GM12801 (cell line): ENCODE measurements around the gene NHEJ1.

ENCODE experiments used
- TF ChIP-seq, protein P1 (sequence below): IDR thresholded peaks from one replicate; pipeline ENCODE4 v1.5.1; 2011; ENCODE audit warnings: control low read depth; ENCODE audit not compliant: insufficient read length; ENCODE audit errors: extremely low read depth

The NHEJ1 gene

DNA sequence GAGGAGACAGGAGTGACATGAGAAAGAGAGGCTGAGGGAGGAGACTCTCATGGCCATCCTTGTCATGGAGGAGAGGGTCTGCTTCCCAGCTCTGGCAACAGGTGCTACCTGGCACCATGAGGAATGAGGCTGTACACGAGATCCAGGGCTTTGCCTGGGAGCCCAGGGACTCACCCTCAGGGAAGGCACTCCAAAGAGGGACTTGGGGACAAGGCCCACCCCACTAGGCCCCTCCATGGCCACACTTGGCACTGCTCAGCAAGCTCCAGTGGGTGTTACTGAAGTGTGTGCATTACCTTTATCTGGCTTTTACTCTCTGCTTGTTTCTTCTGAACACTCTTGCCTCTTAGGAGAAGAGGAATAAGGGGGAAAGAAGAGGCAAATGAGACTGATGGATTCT, 122.0 kb downstream of the NHEJ1 start:
- TF ChIP-seq, protein P1, sequence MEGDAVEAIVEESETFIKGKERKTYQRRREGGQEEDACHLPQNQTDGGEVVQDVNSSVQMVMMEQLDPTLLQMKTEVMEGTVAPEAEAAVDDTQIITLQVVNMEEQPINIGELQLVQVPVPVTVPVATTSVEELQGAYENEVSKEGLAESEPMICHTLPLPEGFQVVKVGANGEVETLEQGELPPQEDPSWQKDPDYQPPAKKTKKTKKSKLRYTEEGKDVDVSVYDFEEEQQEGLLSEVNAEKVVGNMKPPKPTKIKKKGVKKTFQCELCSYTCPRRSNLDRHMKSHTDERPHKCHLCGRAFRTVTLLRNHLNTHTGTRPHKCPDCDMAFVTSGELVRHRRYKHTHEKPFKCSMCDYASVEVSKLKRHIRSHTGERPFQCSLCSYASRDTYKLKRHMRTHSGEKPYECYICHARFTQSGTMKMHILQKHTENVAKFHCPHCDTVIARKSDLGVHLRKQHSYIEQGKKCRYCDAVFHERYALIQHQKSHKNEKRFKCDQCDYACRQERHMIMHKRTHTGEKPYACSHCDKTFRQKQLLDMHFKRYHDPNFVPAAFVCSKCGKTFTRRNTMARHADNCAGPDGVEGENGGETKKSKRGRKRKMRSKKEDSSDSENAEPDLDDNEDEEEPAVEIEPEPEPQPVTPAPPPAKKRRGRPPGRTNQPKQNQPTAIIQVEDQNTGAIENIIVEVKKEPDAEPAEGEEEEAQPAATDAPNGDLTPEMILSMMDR: no peak

DNA sequence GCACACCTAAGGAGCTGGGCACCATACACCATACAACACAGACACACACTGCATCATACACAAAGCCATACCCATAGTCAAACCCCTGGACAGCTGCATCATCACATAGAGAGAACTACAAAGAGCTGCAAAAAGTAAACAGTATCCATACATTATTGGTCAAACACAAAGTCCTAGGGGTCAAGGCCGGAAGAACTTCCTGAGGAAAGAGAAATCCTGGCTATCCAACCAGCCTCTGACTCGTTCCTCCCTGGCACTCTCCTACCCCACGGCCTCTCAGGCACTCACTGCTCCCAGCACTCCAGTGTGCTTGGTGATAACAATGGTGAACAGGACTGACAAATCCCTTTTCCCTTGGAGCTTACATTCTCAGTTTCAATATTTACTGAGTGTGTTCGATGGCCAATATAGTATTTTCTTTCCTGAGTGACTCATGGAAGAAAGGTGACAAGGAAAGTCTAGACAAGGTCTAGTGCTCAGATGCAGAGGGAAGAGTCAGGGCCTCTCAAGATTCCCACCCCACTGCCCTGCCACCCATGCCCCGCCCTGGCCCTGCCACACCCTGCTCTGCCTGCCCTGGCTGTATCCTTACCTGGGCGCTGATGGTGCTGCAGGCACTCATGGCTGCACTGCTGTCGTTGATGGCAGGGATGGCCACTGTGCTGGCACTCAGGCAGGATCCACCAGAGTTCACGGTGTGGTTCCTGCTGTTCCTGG, 122.7 kb downstream of the NHEJ1 start:
- TF ChIP-seq, protein P1: no peak

DNA sequence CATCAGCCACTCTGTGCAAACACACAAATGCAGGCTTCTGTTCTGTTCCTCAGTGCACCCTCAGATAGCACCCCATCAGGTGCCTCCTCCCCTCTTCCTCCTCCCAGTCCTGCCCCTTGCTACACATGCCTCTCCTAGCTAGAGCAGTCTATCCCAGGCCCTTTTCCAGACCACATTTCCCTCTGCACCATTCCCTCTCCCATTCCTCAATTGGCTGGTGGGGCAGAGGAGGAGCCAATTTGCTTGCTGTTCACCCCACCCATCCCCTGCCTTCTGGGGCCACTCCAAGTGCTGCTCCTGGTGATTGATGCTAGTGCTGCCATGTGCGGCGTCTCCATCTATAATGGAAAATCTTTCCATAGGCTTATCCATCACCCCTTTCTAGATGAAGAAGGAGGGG, 124.7 kb downstream of the NHEJ1 start:
- TF ChIP-seq, protein P1: no peak

DNA sequence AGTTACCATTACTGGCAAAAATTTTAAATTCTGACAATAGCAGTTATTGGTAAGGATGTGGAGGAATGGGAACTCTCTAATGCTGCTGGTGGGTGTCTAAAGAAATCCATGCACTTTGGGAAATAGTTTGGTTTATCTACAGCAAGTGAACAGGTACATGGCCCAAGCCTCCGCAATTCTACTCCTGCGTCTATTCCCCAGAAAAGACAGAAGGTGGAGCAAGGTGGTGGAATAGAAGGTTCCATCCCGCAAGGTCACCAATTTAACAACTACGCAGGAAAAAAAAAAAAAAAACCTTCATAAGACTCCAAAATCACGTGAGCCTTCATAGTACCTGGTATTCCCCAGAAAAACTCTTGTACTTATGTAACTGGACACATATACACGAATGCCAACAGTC, 125.8 kb downstream of the NHEJ1 start:
- TF ChIP-seq, protein P1: no peak

DNA sequence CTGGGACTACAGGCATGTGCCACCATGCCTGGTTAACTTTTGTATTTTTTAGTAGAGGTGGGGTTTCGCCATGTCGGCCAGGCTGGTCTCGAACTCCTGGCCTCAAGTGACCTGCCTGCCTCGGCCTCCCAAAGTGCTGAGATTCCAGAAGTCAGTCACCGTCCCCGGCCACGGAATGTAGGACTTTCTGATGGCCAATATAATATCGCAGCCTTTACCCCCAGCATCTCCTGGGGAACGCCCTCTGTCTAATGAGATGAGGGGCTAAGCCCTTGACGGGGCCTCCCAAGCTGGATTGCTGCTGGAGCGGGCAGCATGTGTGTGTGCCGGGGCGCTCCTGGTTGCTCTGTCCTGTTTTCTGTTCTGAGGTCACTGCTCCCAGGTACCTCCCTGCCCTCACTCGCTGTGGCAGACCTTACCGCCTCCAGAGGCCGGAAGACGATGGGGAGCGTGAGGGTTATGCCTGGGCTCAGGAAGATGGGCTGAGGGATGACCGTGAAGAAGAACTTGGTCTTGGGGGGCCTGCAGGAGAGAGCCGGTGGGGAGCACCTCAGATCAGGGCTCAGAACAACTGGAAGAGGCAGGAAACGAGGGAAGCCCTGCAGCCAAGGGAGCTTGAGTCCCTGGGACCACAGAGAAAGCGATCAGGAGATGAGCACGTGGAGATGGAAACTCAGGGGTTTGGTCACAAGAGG, 128.4 kb downstream of the NHEJ1 start:
- TF ChIP-seq, protein P1: no peak

DNA sequence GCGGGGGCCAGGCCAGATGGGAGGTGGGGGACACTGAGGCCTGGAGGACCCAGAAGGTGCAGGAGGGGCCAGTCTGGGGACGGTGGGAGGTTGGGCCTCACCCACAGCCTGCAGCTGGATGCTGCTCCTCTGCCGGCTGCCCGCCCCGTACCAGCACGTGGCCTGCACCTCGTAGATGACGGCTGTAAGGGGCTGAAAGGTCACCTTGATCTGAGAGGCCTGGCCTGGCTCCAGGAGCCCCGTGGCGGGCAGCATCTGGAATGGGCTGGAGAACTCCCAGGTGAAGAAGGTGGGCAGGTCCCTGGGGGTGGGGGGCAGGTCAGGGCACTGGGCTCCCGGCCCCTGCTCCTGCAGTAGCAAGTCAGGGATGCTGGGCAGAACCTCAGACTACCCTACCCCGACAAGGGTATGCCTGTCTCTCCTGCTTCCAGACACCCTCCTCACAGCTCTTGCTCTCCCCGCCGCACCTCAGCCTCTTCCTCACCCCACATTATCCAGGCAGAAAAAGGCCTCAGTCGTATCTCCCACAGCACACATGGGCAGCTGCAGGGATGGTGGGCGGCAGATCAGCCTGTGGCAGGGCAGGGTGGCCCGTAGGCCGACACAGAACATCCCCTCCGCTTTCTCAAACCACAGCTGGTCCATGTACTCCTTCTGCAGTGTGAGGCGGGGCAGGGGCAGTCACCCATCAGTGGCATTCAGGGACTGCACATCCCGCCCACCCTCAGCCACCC, 129.4 kb downstream of the NHEJ1 start:
- TF ChIP-seq, protein P1: no peak

DNA sequence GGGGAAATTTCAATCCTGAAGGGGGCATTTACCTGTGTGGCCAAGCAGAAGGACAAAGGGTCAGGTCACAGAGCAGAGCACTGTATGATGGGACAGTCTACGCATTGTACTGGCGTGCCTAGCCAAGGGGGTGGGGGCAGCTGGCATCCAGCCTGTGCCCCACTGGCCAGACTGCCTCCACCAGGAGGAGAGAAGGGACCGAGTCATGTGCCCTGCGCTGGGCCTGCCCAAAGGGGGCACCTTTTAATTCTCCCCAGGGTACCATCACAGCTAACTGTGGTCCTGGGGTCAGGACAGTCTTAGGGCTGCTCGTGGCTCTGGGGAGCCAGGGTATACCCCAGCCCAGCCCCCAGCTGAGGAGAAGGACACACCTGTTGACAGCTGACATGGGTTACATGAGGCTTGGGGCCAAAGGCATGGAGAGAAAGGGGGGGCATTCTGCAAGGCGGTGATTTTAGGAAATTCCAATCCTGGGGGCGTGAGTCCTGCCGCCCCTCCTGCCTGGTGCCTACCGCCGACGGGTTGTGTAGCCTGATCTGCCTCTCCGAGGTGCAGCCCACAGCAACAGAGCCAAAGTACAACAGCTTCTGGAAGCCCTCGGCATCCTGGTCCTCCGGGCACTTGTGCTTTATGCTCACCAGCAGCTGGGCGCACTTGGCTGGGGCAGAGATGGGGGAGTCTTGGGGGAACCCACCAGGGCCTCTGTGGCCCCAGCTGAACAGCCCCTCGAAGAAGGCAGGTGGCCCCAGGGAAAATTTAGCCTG, 130.3 kb downstream of the NHEJ1 start:
- TF ChIP-seq, protein P1: no peak
